Mesothelial cell of epicardium (in vitro differentiated cells): ENCODE measurements around the gene GMDS. TPM values are rescaled to one million over a fixed set of nuclear protein-coding genes. Genes with fewer than 3 reads are reported as not detected.

ENCODE experiments used
- DNase-seq, 2 experiments: peaks; one replicate each; pipeline ENCODE4 v3.0.0; 2021; ENCODE audit warnings: low spot score in 2 of 2; ENCODE audit not compliant: unreplicated experiment in 2 of 2
- H3K27ac Mint-ChIP-seq: 2 replicates; pipeline ENCODE4 v1.8.0; 2021; ENCODE audit warnings: mixed read lengths
- H3K27me3 Mint-ChIP-seq: 2 replicates; pipeline ENCODE4 v1.8.0; 2021; ENCODE audit warnings: low read depth, mixed read lengths
- H3K36me3 Mint-ChIP-seq: 2 replicates; pipeline ENCODE4 v1.8.0; 2021; ENCODE audit warnings: mixed read lengths
- H3K4me1 Mint-ChIP-seq: 2 replicates; pipeline ENCODE4 v1.8.0; 2021; ENCODE audit warnings: mixed read lengths
- H3K4me3 Mint-ChIP-seq: 2 replicates; pipeline ENCODE4 v1.8.0; 2021; ENCODE audit warnings: mild to moderate bottlenecking, moderate library complexity, mixed read lengths
- H3K9me3 Mint-ChIP-seq: 2 replicates; pipeline ENCODE4 v1.8.0; 2021; ENCODE audit warnings: mixed read lengths
- CTCF ChIP-seq: fragments of 200-600 bp; sonication (generic); IDR thresholded peaks from one replicate; pipeline ENCODE4 v1.5.0; 2021; ENCODE audit warnings: antibody characterized with exemption; ENCODE audit not compliant: unreplicated experiment
- total RNA-seq: library from RNA; stranded (reverse); gene quantifications from 3 replicates; pipeline ENCODE4 v1.2.1, GENCODE V29; 2021

The GMDS gene
- total RNA-seq, 1 donor from 2014 or later: 39.9 TPM

GRCh38 chr6:2187826-2188225, 57.6 kb downstream of the GMDS start:
- DNase-seq: no peak
- H3K27me3 Mint-ChIP-seq: no peaks in the 10 kb centered on the region
- H3K36me3 Mint-ChIP-seq: no peaks in the 10 kb centered on the region
- peaks cover 15% of the 10 kb centered on the region for H3K4me1 Mint-ChIP-seq
- no peak for TF ChIP-seq CTCF
- H3K9me3 Mint-ChIP-seq: no peaks in the 10 kb centered on the region
- H3K4me3 Mint-ChIP-seq: no peak overlapping the region
- no peak overlapping the region for H3K27ac Mint-ChIP-seq

- Mint-ChIP-seq H3K27ac (no peak overlapping the region), H3K9me3 (no peaks in the 10 kb centered on the region), H3K4me1 (peaks cover 19% of the 10 kb centered on the region), H3K4me3 (no peak overlapping the region), H3K36me3 (no peaks in the 10 kb centered on the region), H3K27me3 (no peaks in the 10 kb centered on the region)
- DNase-seq: no peak
- no peak for TF ChIP-seq CTCF
Measured at GRCh38 chr6:2186516-2186915, 58.9 kb downstream of the GMDS start.

GRCh38 chr6:2185466-2185865, 59.9 kb downstream of the GMDS start:
- no peaks in the 10 kb centered on the region for H3K9me3 Mint-ChIP-seq
- no peaks in the 10 kb centered on the region for H3K36me3 Mint-ChIP-seq
- H3K4me3 Mint-ChIP-seq: no peak overlapping the region
- TF ChIP-seq CTCF: no peak
- peaks cover 21% of the 10 kb centered on the region for H3K4me1 Mint-ChIP-seq
- H3K27ac Mint-ChIP-seq: no peak overlapping the region
- no peaks in the 10 kb centered on the region for H3K27me3 Mint-ChIP-seq
- no peak for DNase-seq

DNA sequence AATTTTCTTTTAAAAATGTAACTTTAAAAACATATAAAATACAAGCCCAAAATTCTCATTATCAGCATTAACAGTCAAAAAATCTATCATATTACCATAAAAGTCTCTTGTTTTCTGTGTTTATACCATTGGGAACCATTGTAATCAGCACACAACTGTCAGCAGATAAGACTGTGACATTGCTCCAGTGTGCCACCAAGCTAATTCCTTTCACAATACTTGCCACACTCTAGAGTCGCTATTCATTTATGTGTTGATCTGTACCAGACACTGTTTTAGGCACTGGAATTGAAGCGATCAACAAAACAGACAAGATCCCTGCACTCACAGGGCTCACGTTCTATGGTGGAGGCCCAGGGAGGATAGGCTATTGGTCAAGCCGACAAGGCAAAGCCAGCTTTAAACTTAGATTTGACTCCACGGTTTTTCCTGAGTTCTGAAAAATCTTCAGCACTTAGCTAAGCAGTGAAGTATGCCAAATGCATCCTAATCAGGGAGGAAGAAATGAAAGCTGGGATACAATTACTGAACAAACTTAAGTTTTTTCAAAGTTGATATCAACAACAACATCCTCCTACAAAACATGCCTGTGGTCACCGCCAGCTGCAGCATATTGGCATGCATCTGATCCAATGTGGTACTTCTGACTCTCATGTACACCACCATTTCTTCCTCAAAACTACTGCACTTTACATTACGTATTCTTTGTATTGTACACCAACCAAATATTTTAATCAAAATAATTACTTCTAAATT, 60.5 kb downstream of the GMDS start:
- H3K9me3 Mint-ChIP-seq: no peaks in the 10 kb centered on the region
- no peak overlapping the region for H3K4me3 Mint-ChIP-seq
- no peaks in the 10 kb centered on the region for H3K36me3 Mint-ChIP-seq
- no peak for DNase-seq
- TF ChIP-seq CTCF: no peak
- no peak overlapping the region for H3K27ac Mint-ChIP-seq
- peaks cover 18% of the 10 kb centered on the region for H3K4me1 Mint-ChIP-seq
- no peaks in the 10 kb centered on the region for H3K27me3 Mint-ChIP-seq

DNA sequence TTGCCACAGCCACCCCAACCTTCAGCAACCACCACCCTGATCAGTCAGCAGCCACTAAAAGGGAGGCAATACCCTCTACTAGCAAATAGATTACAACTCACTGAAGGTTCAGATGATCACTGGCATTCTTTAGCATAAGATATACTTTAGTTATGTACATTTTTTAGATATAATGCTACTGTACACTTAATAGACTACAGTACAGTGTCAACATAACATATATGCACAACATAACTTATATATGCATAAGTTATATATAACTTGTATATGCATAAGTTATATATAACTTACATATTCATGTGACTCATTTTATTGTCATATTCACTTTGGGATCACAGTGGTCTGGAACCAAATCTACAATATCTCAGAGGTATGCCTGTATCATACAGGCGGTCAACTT, 61.7 kb downstream of the GMDS start:
- no peak for DNase-seq
- Mint-ChIP-seq H3K36me3 (no peaks in the 10 kb centered on the region), H3K4me3 (no peak overlapping the region), H3K4me1 (peaks cover 9% of the 10 kb centered on the region), H3K27ac (no peak overlapping the region), H3K9me3 (no peaks in the 10 kb centered on the region), H3K27me3 (no peaks in the 10 kb centered on the region)
- no peak for TF ChIP-seq CTCF
